OCI-M2 (cell line): Measurements from ENCODE around the gene CDK10.
"Not testable (repeated sequence)": the region's sequence is repeated elsewhere in the genome, so short reads cannot be mapped to it uniquely, and the experiment has no call there.

Source experiments
- DNase-seq: peaks from one replicate; lab custom pipeline; 2025; ENCODE audit not compliant: unreplicated experiment; lab: John Stamatoyannopoulos, UW

Gene CDK10, protein sequence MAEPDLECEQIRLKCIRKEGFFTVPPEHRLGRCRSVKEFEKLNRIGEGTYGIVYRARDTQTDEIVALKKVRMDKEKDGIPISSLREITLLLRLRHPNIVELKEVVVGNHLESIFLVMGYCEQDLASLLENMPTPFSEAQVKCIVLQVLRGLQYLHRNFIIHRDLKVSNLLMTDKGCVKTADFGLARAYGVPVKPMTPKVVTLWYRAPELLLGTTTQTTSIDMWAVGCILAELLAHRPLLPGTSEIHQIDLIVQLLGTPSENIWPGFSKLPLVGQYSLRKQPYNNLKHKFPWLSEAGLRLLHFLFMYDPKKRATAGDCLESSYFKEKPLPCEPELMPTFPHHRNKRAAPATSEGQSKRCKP

DNA sequence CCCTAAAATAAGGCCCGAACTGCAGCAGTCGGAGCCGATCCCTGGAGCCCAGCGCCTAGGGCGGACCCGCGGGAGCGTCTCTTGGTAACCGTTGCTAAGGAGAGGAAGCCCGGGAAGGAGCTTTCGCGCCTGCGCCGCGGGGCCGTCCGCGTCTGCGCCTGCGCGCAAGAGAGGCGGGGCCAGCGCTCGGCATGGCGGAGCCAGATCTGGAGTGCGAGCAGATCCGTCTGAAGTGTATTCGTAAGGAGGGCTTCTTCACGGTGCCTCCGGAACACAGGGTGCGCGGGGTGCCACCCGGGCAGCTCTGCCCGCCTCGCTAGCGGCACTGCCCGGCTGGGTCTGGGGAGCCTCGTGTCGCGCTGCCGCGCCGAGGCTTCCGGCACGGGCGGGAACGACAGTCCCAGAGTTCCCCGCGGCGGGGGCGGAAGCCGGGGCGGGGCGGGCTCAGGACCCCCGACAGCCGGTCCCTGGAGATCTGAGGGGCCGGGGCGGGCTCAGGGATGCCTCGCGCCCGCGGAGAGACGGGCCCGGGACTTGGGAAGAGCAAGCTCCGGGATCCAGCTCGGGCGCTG, at the start of gene CDK10:
Gene CDK10 (plus strand): TSS at position 170 of the 572 bp plus-strand sequence. CDS start 22 bp downstream, at position 192.
- DNase-seq, result peak; percentile 45

DNA sequence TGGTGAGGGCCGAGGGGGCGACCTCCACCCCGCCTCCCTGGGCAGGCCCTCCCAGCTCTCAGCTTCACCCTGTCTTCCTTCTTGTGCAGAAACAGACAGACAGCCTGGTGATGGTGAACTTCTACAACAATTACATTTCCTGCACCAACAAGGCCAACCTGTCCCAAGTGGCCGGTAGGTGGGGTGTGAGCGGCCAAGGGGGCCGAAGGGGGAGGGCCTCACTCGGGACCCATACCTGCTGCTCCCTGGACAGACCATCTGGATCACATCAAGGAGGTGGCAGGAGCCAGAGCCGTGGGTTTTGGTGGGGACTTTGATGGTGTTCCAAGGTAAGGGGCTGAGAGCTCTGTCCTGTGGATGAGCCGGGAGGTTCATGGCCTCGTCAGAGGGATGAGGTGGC, 49.1 kb upstream of the CDK10 start:
- no peak for DNase-seq

DNA sequence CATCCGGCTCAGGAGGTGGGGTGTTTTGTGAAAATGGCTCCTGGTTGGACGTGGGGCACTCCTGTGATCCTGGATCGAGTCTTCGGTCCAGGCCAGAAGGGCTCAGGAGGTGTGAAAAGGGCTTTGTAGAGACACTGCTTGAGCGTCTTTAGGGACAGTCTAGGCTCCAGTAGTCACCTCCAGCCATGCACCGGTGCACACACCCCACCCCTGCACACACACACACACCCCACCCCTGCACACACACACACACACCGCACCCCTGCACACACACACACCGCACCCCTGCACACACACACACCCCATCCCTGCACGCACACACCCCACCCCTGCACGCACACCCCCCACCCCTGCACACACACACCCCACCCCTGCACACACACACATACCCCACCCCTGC, 48.0 kb upstream of the CDK10 start:
- DNase-seq, result no peak

DNA sequence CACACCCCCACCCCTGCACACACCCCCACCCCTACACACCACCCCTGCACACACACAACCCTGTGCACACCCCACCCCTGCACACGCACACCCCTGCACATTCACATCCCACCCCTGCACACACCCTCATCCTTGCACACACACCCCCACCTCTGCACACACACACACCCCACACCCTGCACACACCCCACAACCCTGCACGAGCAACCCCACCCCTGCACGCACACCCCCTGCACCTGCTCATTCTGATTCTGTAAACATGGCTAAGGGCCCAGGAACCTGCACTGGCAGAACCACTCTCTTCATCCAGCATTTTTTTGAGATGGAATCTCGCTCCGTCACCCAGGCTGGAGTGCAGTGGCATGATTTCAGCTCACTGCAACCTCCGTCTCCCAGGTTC, 47.1 kb upstream of the CDK10 start:
- DNase-seq, result no peak

DNA sequence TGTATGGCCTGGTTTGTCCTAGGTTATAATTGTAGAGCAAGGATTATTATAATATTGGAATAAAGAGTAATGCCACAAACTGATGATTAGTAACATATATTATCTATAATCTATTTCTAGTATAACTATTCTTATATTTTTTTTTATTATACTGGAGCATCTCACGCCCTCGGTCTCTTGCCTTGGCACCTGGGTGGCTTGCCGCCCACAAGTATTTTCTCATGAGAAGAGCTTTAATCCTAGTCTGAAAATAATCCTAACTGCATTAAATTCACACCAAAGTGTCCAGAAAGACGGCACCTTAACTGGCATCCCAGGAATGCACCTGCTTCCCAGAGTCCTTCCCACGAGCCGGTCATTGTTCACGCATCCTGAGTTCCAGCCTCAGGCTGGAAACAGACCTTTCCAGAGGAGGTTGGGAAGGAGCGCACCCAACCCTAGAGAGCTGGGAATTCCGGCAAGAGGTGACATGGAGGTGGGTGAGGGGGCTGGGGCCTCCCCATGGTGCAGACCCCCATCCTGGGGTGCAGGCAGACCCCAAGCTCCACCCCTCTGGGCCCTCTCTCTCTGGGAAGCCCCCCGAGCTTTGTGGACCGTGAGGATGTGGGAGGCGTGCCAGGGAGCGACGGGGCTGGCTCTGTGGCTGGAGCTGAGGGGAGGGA, 44.9 kb upstream of the CDK10 start:
- no peak for DNase-seq

DNA sequence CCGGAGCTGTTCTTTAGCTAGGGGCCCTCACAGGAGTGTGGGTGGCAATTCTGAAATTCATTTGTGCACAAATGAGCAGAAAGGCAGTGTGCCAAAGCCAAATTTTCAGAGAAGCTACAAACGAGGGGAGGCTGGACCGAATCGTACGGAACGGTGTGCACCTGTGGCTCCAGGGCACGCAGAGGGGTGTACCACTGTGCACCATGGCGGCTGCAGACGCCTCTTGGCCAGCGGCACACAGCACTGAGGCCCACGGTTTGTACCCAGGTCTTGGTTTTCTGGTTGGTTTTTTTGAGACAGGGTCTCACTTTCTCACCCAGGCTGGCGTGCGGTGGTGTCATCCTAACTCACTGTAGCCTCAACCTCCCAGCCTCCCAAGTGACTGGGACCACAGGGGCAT, 43.9 kb upstream of the CDK10 start:
- no peak for DNase-seq

DNA sequence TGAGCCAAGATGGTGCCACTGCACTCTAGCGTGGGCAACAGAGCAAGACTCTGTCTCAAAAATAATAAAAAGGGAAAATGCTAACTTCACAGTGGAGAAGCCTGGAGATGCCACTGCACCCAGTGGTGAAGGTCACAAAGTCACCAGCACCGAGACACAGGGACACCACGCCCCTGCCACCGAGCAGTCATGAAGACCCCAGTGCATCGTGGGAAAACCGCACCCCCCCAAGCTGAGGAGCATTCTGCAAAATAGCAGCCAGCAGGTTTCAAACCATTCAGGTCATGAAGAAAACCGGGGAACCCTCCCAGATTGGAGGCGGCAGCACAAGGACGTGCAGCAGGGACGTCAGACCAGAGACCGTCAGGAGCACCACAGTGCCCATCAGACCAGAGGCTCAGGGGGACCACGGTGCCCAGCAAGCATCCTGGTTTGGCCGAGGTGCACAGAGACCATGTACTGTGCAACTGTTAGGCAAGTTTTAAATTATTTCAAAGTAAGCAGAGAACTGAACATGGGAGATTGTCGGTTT, 42.7 kb upstream of the CDK10 start:
- no peak for DNase-seq

DNA sequence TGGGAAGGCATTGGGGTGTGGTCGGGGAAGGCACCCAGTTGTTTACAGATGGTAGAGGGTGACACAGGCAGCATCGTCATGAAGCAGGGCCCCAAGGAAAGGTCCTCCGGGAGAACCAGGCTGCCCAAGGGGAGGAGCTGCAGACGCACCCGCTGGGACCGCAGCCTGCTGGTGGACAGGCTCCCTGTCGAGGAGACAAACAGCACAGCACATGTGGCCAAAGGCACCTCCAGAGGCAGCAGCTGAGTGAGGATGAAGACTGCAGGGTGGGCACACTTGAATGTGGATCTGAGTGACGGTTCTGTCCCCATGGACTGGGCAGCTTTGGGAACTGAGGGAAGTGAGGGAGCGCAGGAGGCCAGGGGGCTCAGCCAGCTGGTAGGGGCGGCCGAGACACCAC, 41.4 kb upstream of the CDK10 start:
- no peak for DNase-seq

DNA sequence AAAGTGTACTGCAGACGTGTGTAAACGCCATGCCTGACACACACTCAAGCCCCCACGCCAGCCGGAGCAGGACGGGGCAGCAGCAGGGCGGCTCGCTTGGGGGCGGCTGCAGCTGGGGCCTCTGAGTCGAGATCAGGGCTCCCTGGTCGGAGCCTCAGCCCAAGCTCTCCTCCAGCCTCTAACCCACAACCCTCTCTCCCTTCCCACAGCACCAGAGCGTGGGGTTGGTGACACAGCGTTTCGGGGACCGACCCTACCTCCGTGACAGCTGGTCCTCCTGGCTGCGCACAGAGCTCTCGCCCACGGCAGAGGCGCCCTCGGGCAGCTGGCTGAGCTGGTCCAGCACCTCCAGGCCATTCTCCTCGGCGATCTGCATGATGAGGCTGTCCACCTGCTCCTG, 40.2 kb upstream of the CDK10 start:
- DNase-seq, result no peak

DNA sequence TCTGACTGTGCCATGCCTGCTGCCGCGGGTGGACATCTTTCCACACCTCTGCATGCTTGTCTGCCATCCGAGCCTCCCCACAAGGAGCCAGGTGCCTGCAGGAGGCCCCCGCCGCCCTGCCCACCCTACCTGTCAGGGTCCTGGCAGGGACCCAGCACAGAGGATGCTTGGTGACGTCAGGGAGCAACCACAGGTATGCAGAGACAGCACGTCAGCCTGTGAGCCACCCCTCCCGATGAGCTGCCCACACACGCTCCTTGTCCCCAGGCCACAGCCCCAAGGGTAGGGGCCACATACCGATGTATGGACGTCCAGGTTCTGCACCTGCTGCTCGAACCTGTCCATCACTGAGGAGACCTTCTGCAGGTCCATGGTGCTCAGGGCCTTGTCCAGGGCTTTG, 39.6 kb upstream of the CDK10 start:
- no peak for DNase-seq

DNA sequence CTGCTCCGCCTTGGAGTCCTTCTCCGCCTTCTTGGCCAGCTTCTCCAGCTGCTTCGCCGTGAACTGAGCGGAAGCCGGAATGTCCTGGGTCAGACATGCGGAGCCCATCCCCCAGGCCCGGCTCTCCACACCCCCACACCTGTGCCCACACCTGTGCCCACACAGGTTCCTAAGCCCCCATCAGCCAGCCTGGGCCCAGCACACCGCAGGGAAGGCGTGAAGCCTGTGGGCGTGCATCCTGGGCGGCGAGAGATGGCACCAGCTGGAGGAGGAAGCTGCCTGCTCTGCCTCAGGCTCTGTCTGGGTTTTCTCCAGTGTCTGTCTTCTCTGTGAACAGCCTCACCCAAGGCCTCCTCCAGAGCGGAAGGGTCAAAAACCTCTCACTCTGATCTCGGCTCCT, 34.9 kb upstream of the CDK10 start:
- DNase-seq, result no peak

DNA sequence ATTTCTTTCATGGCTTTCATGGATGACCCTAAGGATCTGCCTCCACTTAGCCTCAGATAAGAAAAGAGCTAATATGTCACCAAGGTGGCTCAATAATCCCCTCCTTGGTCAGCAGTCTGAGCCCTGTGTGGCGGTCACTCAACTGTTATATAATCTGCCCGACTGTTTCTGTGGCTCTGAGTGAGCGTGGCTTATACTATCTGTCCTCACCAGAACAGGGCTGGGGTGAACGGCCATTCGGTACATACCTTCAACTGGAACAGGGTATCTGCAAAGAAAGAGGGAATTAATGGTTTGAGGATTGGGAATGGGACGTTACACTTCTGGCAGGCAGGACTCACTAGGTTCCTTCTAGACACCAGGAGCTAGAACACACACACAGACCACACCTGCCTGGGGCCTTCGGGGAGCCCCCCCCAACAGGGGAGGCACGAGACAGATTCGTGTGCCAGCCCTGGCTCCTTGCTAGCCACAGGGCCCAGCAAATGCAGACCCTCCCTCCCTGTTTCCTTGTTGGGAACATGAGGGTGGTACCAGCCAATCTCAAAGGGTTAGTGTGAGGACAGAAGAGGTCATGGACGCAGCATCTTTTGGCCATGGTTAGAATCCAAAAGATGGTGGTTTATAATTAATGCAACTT, 32.7 kb upstream of the CDK10 start:
- no peak for DNase-seq

DNA sequence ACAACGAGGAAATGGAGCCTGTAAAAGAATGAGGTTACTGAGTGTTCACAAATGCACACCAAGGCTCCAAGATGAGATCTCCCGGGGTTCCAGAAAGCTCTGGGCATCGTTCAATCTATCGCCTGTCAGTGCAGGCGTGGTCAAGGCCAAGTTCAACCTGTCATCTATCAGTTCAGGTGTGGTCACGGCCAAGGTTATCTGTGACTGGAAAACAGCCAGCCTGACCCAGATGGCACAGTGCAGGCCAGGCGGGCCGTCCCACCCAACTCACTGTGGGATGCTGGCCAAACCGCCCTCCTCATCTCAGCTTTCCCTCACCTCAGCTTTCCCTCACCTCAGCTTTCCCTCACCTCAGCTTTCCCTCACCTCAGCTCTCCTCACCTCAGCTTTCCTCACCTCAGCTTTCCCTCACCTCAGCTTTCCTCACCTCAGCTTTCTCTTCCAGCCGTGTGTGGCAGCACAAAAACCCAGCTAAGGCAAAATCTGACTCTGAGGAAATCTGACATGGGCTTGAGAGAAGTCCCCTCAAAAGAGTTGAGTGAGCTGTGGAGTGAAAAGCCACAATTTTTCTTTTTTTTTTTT, 31.3 kb upstream of the CDK10 start:
- no peak for DNase-seq

DNA sequence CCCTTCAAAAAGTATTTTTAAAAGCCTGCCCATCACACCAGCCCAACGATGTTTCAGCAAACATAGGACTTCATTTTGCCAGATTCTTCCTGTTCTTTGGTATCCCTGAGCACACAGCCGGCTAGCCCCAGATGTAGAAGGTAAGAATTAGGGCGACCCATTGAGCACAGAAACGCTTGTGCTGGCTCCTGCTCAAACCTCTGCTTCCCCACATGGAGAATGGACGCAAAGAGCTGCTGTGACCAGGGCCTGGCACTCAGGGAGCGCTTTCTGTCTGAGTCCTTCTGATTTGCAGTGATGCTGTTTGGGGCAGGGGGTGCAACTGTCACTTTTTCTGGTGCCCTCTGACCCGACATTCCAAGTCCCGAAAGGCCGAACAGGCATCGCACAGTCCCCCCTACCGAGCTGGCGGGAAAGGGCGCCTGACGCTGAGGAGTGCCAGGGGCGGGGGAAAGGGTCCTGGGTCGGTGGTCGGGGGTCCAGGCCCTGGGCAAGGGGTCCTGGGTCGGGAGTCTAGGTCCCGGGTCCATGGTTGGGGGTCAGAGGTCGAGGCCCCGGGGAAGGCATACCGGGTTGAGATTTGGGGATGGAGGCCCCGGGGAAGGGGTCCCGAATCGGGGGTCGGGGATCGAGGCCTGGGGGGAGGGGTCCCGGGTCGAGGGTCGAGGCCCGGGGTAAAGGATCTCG, 29.9 kb upstream of the CDK10 start:
- no peak for DNase-seq

DNA sequence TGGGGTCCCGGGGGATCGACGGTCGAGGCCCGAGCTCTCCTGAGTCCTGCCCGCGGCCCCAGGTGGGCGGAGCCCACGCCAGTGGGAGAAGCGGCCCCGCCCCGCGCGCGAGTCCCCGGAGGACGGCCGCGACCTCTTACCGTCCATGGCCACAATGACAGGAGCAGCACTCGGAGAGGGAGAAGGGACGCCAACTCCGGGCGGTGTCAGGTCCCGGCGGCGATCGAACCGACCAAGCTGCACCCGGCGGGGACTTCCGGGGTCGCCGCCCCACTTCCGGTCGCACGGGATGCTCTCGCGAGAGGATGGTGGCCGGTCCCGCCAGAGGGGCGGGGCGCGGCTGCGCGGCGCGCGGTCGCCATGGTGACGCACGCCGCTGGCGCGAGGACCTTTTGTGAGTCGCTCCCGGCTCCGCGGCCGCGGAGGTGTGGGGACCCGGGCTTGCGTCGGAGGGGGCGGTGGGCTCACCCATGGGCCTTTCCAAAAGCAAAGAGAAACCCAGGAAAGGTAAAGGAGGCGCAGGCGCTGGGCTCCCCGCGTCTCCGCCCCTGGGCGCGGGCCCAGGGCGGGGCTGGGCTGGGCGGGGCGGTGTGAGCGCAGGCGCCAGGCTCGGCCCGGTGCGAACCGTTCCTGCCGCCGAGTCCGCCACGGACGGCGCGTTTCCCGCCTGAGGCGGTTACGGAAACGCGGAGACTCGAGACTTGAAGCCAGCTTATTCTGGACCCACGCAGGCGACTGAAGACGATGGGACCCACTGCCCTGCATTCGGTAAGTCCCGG, 28.9 kb upstream of the CDK10 start, which contains the start of the genes CHMP1A and SPATA33:
Gene CHMP1A (minus strand): TSS at position 267 of the 779 bp plus-strand sequence. CDS start 120 bp downstream, at position 147.
Gene SPATA33 (plus strand): TSS at position 395 of the 779 bp plus-strand sequence. CDS start 76 bp downstream, at position 471.
- no peak for DNase-seq

DNA sequence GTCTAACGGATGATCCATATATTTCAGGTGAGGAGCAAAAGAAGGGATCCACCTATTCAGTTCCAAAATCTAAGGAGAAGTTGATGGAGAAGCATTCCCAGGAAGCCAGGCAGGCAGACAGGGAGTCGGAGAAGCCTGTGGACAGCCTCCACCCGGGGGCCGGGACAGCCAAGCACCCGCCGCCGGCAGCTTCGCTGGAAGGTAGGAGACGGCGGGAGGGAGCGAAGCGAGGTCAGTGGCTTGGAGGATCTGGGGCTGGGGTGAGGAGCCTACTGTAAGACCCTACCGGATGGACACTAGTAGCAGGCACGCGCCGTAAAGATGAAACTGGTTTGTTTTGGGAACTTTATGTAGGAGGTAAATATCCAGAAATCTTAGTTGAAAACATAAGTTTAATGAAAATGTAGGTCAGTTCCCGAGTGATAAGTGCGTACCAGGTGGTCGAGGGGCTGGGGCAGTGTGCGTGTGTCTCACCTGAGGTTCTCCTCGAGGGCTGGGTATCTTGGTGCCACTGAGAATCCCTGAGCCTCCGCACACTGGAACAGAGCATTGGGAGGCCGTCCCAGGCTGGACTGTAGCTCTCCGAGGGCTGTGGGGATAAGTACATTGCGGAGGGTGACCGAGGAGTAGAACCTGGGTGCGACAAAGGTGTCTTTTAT, 28.1 kb upstream of the CDK10 start:
- no peak for DNase-seq

DNA sequence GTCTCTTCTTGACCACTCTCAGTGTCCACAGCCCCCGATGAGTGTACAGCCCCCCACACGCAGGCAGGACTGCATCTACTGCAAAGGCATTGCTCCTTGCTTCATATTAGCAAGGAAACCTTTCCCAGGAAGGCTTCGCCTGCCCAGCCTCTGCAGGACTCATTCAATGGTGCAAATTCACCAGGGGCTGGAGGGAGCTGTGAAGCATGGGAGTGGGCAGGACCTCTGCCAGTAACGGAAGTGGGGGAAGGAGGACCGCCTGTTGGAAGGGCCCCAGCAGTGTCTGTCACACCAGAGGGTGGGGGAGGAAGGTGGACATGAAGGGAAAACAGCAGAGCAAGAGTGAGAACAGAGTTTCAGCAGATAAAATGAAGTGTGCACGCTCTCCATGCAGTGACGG, 26.3 kb upstream of the CDK10 start:
- DNase-seq, result no peak

DNA sequence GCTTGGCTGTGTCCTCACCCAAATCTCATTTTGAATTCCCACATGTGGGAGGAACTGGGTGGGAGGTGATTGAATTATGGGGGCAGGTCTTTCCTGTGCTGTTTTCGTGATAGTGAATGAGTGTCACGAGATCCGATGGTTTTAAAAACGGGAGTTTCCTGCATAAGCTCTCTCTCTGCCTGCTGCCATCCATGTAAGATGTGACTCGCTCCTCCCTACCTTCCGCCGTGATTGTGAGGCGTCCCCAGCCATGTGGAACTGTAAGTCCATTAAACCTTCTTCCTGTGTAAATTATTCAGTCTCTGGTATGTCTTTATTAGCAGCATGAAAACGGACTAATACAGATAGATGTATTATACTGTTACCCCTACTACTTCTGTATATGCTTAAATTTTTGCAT, 25.3 kb upstream of the CDK10 start:
- no peak for DNase-seq

DNA sequence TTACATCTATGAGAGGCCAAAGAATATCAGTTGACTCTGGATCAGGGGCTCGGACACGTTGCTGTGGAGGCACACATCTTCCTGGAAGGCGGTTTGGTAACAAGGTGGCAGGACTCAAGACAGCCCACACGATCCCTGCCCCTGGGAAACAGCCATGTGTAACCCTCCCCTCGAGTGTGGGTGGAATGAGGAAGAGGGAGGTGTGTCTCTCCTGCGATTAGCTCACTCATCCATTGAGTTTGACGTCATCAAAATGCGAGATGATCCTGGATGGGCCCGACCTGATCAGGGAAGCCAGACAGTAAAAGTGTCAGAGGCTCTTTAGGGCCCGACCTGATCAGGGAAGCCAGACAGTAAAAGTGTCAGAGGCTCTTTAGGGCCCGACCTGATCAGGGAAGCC, 22.3 kb upstream of the CDK10 start:
- DNase-seq, result not testable (repeated sequence)
